HG02884 (cell line): ENCODE measurements around the gene CD244.
"Not testable (repeated sequence)": the region's sequence is repeated elsewhere in the genome, so short reads cannot be mapped to it uniquely, and the experiment has no call there.

ENCODE experiments used
- ATAC-seq: cut with Tn5 transposase; IDR thresholded peaks from one replicate; pipeline ENCODE4 v1.9.1; 2021; ENCODE audit warnings: mild to moderate bottlenecking, moderate library complexity; ENCODE audit not compliant: unreplicated experiment

Gene CD244

DNA sequence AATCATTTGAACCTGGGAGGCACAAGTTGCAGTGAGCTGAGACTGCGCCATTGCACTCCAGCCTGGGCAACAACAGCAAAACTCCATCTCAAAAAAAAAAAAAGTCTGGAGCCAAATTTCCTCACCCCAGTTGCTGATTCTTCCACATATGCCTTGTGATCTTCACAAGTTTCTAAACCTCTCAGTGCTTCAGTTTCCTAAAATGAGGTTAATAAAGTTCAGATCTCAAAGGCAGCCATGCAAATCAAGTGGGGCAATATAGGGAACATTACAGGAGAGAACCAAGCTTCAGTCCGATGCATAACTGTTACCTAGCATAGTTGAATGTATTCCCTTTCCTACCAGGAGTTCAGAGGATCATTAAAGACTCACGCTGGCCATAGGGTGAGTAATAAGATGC is 17.5 kb upstream of the CD244 start:
- no peak for ATAC-seq

DNA sequence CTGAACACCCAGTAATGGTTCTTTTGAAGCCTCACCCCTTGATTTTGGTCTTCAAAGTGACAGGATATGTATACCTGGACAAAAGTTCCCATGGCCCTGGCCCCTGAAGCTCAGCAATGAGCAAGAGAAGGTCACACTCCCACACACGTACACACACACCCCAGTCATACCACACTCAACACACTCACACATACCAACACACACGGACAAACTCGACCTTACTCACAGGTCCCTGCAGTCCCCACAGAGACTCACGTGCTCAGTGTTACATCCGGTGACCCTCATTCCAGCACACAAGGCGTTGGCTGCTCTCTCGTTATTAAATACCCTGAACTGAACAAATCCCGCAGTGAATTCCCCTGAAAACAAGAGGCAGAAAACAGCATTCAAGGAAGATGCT is 16.4 kb upstream of the CD244 start:
- no peak for ATAC-seq

DNA sequence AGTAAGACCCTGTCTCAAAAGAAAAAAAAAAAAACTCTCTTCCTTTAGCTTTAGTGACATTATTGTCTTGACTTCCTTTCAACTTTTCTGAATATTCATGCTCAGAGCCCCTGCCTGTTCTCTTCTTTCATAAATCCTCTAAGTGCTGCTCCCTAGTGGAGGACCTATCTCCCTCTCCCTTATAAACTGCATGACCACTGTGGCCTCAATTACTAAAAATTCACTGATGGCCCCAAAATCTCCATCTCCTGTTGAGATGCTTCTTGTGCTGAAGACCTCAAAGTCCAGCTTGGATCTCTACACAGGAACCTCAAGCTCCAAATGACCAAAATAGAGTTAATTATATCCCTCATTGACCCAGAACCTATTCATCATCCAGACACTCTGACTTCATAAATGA is 14.5 kb upstream of the CD244 start:
- no peak for ATAC-seq

DNA sequence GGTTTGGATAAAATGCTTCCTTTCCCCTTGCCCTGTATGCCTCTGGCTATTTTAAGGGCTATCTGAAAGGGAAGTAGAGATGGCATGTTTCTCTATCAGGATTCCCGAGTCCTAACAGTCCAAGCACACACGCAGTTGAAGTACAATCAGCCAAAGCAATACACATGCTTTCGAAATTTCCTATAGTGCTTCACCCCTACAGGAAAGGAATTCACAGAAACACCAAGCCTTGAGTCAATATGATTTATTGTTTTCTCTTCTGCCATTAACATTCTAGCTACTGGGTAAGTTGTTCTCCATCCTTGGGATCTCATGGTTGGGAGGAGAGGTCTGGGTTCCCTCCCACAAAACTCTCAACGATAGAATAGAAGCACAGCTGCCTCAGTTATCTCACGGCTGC is 13.6 kb upstream of the CD244 start:
- ATAC-seq: no peak

DNA sequence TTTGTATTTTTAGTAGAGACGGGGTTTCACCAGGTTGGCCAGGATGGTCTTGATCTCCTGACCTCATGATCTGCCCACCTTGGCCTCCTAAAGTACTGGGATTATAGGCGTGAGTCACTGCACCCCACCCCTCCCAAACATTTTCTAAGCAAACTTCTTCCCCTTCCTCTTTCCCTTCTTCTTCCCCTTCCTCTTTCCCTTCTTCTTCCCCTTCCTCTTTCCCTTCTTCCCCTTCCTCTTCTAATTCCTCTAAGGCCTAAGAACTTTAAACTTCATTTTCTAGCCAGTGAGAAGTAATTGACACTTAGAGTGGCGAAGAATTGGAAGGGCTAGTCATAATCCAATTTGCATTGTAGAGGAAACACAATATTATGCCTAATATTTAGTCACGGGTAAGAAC is 12.9 kb upstream of the CD244 start:
- not testable (repeated sequence) for ATAC-seq

DNA sequence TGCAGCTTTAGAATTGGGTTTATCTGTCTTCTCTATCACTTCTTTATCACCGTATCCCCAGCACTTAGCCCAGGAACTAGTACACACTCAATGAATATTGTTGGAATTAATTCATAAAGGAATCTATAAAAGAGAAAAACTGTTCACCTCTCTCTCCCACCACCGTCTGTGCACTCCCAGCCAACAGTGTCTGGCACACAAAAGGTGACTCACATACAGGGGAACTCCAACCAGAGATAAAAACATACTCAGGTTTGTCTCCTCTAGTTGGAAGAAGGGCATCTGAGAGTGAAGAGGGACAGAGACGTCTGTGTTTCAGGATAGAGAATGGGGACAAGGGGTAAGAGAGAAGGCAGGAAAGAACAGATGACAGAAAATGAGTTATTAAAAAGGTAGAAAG is 12.2 kb upstream of the CD244 start:
- no peak for ATAC-seq

DNA sequence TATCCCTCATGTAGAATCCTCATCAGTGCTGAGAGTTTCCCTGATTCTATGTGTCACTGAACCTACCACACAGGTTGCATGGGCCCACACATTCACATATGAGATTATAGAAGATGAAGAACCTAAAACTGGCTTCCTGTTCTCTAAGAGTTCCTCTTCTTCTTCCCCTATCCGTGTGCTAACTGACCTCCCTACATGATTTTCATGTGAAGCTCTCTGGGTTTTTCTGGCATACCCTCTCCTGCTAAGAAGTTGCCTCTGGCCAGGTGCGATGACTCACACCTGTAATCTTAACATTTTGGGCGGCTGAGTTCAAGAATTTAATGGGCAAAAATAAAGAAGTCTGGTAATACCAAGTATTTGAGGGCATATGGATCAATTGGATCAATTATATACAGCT is 5.5 kb upstream of the CD244 start:
- ATAC-seq: no peak

DNA sequence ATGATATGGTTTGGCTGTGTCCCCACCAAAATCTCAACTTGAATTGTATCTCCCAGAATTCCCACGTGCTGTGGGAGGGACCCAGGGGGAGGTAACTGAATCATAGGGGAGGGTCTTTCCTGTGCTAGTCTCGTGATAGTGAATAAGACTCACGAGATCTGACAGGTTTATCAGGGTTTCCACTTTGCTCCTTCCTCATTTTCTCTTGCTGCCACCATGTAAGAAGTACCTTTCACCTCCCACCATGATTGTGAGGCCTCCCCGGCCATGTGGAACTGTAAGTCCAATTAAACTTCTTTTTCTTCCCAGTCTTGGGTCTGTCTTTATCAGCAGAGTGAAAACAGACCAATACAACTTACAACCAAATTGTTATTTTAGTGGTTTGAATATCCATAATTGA is 5.0 kb upstream of the CD244 start:
- ATAC-seq: not testable (repeated sequence)

DNA sequence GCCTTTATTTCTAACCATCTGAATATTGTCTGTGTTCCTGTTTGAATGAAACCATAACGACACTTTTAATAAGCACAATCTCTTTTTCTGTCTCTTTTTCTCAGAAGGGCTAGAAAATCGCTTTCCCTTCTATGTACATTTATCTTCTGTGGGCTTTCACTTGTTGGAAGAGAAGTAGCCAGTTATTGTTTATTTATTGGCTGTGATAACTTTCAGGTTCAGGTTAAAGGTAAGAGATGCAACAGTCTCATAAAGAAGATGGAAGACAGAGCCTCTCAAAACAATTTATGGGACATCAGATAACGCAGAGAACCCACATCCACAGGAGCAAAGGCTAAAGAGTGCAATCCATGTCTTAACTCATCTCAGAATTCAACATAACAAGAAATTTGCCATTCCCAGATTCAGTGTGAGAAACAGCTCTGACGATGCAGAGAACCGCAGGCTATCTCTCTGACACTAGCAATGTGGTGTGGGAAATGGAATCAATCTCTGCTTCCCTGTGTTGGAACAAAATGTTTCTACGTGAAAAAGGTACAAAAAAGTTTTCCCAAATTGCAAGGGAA is 4.1 kb upstream of the CD244 start:
- ATAC-seq: no peak

DNA sequence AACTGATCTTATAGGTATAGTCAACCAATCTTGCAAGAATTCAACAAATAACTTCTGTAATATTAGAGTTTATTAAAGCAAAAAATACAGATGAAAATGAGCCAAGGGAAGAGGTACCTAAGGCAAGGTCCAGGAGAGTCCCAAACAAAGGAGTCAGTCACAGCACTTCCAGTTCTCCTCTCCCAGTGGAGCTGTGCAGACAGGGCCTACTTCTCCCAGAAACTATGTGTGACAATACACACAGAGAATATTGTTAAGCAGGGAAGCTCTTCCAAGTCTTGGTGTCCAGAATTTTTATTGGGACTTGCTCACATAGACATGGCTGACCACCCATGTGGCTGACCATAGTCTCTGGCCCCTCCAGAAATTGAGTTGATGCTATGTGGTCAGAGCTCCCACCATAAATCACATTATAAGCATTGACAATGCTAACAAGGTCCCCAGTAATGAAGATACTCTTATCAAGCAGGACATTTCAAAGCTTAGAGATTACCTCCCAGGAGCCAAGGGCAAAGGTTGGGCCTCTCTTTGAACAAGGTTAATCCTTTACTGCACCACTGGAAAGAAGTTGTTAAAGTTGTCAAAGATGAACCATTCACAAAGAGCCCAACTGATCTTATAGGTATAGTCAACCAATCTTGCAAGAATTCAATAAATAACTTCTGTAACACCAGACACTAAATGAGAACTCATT is 3.5 kb upstream of the CD244 start:
- ATAC-seq: no peak

DNA sequence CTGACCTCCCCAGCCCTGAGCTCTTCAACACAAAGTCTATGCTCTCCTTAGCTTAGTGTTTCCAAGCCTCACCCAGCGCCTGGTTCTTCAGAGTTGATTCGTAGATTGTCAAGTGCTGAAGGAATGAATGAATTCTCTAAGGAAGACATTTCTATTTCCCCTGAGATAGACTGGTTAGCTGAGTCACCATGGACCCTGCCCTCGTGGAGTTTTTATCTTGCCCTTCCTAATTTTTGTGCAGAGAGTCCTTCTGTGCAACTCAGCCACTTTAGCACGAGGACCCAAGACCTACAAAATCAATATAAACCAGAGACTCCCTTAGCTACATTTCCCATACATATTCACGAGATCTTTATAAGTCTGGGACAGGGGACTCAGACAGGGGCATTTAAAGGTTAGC is 2.6 kb upstream of the CD244 start:
- ATAC-seq: no peak

DNA sequence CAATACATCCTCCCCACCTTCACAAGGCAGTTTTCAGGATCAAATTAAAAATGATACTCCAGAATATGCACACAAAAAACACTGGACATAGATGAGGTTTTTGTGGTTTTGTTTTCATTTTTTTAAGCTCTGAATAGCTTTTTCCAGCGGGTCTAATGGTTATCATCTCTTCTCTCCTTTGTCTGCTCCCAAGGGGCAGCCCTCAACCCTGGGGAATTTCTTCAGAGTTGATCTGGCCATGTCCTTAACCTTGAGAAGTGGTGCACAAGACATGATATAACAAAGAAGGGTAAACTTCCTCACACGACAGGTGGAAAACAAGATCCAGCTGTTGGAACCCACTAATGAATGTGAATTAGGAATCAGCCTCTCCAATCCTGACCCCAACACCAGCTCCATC is 1.5 kb upstream of the CD244 start:
- ATAC-seq: no peak

DNA sequence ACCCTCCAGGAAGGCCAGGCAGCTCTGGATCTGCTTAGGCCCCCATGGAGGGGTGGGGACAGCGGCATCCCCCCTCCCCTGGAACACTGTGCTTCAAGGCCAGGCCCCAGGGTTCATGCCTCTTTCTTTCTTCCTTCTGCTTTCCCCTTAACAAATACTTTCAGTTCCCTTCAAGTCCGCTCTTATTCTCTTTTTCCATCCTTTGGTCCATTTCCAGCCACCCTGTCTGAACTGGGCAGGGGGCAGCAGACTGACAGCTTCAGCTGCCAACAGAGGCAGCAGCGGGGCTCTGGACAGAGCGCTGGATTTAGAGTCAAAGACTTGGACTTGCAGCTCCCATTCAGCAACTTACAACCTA is 1.1 kb upstream of the CD244 start:
- ATAC-seq: no peak

DNA sequence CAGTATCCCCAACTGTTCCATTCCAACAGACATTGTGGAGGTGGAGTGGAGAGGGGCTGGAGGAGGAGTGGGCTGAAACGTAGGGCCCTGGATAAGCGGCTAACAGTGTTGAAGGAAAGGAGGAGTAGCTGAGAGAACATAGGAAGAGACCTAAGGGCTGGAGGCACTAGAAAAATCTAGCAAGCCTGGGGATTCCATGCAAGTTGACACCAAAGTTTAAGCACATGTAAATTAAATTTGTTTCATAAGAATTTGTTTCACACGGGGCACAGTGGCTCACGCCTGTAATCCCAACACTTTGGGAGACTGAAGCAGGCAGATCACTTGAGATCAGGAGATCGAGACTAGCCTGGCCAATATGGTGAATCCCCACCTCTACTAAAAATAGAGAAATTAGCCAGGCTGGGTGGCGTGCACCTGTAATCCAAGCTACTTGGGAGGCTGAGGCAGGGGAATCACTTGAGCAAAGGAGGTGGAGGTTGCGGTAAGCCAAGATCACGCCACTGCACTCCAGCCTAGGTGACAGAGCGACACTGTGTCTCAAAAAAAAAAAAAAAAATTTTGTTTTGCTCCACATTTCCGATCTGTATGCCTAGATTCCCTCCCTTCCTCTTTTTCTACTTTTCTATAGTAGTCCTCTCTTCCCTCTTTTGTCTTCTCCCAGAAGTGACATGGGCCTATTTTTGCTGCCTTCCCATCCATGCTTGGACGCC is 530 bp upstream of the CD244 start:
- ATAC-seq: no peak

DNA sequence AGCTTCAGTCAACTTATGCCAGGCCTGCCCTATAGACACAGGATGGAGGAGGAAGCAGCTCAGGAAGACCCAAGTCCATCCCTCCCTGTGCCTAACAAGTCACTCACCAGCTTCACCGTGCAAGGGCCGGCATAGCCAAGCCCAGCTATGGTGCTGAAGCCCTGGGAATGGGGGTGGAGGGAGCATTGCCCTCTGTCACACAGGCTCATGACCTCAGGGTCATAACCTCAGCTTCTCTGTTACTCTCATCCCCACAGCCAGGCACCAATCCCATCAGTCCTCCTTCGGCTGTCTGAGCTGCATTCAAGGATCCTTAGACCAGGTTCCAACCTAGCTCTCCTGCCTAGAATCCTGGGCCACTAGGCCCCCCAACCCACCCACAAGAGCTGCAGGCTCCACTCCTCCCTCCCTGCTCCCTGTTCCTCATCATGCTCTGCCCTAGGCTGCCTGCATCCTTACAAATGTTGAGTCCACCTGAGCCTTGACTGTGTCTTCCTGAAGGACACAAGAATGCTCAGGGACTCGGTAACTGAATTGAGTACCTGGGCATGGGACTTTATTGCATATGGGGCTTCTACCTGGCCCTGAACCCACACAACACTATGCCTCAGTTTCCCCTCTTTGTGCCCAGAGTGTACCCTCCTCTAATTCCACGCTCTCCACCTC is 1.7 kb downstream of the CD244 start:
- no peak for ATAC-seq

DNA sequence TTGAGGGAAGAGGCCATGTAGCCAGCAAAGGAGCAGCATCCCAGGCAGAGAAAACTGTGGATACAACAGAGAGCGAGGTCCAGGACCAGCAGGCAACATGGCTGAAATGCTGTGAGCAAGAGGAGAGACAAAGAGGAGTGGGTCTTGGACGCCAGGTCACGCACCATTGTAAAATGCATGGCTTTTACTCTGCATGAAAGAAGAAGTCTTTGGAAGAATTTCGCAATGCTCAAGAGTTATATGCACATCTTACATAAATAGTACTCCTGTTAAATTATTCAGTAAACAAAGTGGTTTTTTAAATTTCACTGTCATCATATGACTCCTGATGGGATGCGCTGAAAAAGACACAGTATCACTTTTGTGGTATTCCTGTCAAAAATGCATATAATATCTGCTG is 3.5 kb downstream of the CD244 start:
- ATAC-seq: no peak

DNA sequence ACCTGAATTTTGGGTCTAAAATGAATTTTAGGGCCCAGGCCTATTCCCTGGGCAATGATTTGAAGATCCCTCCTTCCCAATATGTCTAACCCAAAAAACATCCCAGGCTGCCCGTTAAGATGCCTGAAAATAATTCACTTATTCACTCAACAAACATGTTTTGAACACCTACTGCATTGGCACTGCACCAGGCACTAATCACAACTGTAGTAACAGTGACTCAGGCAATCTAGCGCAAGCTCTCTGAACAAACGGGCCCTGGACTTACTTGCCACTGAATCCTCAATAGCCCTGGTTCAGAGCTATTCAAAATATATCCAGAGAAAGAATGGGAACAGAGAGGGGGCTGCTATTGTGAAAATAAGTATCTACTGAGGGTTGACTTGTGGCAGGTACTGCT is 4.2 kb downstream of the CD244 start:
- no peak for ATAC-seq

DNA sequence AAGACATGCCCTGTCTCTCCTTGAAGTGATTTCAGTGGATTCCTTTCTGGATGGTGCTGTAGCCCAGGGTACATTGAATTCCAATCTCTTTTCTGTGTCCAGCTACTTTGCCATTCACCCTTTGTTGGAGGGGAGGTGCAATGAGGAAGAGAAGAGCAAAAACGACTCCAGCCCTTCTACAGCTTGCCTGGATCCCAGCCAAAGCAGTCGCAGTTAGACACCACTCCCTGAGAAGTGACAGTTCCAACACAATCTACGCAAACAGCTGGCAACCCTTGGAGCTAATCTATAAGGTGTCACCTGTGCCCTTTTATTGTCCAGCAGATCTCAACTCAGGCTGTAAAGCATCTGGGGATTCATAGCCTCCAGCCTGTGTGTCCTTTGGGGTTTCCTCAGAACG is 4.6 kb downstream of the CD244 start:
- no peak for ATAC-seq

DNA sequence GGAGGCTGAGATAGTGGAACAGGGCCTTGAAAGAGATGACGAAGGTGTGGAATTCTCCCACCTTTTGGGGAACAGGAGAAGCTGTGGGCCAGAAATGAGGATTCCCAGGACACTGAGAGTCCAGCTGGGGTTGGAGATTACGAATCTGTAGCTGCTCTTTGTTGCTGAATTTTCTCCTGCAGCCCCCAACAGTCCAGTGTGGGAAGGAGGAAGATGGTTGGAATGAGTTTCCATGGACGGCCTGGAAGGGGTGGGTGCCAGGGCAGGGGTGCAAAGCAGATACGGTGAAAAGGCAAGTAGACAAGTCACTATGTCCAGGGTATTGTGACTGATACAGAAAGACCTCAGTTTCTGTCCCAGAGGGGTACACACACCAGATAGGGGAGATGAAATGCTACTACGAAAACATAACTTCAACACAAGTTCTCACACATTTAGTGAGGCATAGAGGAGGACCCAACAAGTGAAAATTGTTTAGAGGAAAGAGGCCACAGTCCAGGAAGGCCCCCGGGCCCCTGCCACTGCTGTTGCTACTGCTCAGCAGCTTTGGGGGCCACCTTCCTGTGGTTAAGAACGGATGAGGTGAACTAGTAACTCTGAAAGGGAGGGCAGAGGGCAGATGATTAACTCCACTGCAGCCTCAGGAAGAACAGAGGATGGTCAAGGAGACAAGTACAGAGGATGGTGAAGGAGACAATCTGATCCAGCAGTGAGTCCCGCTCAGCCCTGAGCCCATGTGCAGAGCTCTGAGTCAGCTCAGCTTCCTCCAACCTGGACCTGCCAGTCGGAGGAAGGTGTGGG is 7.3 kb downstream of the CD244 start:
- ATAC-seq: no peak

DNA sequence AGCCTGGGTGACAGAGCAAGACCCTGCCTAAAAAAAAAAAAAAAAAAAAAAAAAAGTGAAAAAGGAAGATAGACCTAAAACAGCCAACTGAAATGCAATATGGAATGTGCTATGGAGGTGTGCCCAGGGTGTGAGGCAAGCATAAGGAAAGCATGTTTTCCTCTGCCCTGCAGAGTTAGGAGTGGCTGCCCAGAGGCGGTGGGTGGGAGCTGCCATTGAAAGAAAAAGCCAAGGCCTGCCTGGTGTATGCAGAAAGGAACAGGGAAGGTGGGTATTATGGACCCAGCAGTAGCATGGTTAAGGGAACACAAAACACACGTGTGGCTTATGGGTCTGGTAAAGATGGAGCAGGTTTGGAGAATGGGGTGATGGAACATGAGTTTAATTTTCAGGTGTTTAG is 8.9 kb downstream of the CD244 start:
- no peak for ATAC-seq

DNA sequence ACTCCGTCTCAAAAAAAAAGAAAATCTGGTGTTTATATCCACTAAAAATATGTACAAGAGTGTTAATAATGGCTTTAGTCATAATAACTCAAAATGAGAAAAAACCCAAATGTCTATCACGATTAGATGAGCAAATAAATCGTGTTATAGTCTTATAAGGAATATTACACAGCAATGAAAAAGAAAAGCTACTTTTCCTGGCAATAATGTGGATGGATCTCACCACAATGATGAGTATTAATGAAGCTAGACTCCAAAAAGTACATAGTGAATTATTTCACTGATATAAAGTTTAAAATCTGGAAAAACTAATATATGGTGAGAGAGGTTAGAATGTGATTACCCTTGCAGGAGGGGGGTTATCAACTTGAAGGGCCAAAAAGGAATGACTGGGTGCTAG is 9.7 kb downstream of the CD244 start:
- no peak for ATAC-seq
